ENCODE measurements around the gene HDAC10.
A peak's percentile ranks its signal among the peaks of the same experiment; 100 is the strongest.

HDAC10 gene

DNA sequence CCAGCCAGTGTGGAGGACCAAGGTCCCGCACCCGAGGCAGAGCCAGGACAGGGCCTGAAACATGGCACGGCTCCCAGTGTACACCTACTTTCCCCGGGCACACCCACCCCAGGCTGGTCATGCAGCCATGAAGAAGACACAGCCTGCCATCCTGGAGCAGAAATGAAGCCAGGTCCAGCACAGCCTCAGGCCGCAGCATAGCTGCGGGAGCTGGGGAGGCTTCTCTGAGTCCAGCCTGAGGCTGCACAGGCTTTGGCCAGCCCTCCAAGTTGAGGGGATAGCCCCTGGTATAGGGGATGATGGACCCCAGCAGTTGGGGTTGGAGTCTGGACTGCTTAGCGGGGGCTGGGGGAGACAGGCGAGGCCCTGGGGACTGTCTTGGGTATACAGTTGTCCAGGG is 2.9 kb upstream of the HDAC10 start:
- no peaks in the 10 kb centered on the region for H3K36me3 ChIP-seq (ENCODE audit: control insufficient read depth, insufficient read depth, low read length)
- H3K27me3 ChIP-seq (ENCODE audit: control insufficient read depth, insufficient read depth, low read length, poor library complexity, severe bottlenecking), result no peaks in the 10 kb centered on the region
- no peak overlapping the region for H3K27ac ChIP-seq (ENCODE audit: insufficient read depth, low read depth, low read length, poor library complexity, severe bottlenecking)
- WGBS, 2 experiments, result 87 to 90% methylated on average over 8 of the region's 8 CpGs
- peaks cover 14% of the 10 kb centered on the region for H3K4me1 ChIP-seq (ENCODE audit: control insufficient read depth, insufficient read depth, low read length)
- no peak overlapping the region for H3K4me3 ChIP-seq (ENCODE audit: insufficient read depth, low read depth, low read length)
- no peaks in the 10 kb centered on the region for H3K9me3 ChIP-seq (ENCODE audit: control insufficient read depth, low read length)

DNA sequence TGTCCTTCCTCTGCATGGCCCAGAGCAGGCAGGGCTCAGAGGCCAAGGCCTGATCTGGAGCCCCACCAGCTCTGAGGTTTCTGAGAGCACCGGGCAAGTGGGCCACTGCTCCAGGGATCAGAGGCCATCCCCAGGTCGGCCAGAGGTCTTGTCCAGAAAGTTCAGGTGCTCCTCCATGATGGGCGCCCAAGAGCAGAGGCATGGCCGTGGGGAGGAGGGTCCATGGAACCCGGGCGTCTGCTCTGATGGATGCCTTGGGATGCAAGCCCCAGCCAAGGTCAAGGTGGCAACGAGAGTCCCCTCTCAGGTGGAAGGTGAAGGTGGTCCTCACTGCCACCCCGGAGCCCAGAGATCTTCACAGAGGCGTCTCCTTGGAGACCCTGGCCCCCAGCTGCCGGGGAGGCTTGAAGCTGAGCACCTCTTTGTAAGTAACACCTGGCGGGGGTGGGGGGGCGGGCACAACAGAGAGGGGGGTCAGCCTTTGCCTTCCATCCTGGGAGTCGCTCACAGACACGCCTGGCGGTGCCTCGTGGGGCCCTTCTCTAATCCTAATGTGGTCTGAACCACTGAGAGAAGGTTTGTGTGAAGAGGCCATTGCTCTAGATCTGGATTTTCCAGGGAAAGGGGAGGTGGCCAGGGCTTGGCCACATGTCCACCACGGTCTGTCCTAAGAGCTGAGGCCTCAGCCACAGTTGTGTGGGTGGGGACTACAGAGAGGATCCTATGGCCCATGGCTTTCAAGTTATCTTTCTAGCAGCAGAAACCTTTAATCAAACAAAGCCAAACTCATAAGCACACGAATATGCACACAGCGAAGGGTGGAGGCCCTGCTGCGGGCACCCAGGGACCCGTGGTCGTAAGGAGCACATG is 2.2 kb upstream of the HDAC10 start:
- H3K27me3 ChIP-seq (ENCODE audit: control insufficient read depth, insufficient read depth, low read length, poor library complexity, severe bottlenecking), result no peaks in the 10 kb centered on the region
- no peak overlapping the region for H3K4me3 ChIP-seq (ENCODE audit: insufficient read depth, low read depth, low read length)
- H3K4me1 ChIP-seq (ENCODE audit: control insufficient read depth, insufficient read depth, low read length), result peaks cover 14% of the 10 kb centered on the region
- H3K36me3 ChIP-seq (ENCODE audit: control insufficient read depth, insufficient read depth, low read length), result no peaks in the 10 kb centered on the region
- WGBS, 2 experiments, result 93 to 94% methylated on average over 22 of the region's 22 CpGs
- H3K27ac ChIP-seq (ENCODE audit: insufficient read depth, low read depth, low read length, poor library complexity, severe bottlenecking), result no peak overlapping the region
- H3K9me3 ChIP-seq (ENCODE audit: control insufficient read depth, low read length), result no peaks in the 10 kb centered on the region

DNA sequence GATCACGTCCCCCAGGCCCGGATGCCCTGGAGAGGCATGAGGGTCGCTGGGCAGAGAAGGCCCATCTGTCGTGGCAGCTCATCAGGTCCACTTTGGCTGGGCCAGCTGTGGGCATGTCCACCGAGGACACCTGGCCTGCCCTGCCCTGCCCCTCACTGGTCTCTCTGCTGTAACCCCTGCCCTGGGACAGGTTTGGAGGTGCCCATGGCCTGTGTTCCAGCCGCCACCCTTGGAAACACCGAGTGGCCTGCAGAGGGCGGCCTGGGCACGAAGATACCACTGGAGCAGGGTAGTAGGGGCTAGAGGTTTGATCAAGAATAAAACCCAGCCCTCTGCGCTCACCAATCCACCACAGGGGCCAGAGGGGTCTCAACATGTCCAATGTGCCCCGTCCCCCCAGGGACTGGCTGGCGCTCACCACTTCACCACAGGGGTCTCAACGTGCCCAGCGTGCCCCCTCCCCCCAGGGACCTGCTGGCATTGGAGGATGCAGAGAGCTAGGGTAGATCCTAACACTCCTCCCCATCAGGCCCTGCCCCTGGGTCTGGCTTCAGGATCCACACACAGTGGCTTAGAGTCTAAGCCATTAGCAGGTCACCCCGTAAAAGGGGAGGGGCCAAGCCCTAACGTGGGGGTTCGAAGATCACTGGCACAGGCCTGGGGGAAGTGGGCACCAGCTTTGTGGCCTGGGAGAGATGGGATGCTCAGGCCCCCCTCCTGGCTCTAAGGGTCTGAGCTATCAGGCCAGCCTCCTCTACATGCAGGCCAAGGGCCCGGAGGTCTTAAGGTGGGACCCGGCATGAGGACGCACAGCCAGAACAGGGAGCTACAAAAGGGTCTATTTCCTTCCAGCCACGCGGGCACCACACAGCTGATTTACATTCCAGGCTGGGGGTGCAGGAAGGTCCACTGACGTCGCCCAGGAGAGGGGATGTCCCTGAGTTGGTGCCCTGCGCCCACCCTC is 1.3 kb upstream of the HDAC10 start:
- H3K27ac ChIP-seq (ENCODE audit: insufficient read depth, low read depth, low read length, poor library complexity, severe bottlenecking), result no peak overlapping the region
- no peaks in the 10 kb centered on the region for H3K9me3 ChIP-seq (ENCODE audit: control insufficient read depth, low read length)
- 66 to 68% methylated on average over 25 of the region's 25 CpGs for WGBS, 2 experiments
- H3K4me3 ChIP-seq (ENCODE audit: insufficient read depth, low read depth, low read length), result peak overlapping the region; percentile 53
- no peaks in the 10 kb centered on the region for H3K27me3 ChIP-seq (ENCODE audit: control insufficient read depth, insufficient read depth, low read length, poor library complexity, severe bottlenecking)
- no peaks in the 10 kb centered on the region for H3K36me3 ChIP-seq (ENCODE audit: control insufficient read depth, insufficient read depth, low read length)
- peaks cover 14% of the 10 kb centered on the region for H3K4me1 ChIP-seq (ENCODE audit: control insufficient read depth, insufficient read depth, low read length)

DNA sequence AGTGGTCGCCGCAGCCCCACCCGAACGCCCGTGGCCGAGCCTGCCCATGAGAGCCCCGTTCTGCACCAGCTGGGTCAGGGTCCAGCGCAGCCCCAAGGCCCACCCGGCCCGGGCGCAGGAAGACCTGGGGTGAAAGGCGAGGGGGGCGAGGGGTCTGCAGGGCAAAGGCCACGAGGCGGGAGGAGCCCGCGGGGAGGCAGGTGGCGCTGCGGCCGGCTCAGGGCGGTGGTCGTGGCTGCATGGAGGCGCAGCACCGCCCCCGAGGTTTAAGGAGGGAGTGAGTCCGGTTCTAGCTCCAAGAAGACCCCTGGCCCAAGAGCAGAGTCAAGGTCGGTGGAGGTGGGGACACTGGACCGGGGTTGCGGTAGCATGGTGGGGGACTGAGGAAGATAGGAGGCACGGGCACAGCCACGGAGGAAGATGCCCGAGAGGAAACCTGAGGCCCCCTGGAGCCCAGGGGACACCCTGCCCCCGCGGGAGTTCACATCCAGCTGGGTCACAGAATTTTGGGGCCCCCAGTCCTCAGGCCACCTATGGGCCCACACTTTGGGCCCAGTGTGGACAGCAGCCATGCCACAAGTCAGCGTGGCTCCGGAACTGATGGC is 514 bp upstream of the HDAC10 start:
- H3K27ac ChIP-seq (ENCODE audit: insufficient read depth, low read depth, low read length, poor library complexity, severe bottlenecking), result no peak overlapping the region
- peaks cover 14% of the 10 kb centered on the region for H3K4me1 ChIP-seq (ENCODE audit: control insufficient read depth, insufficient read depth, low read length)
- peak overlapping the region; percentile 53 for H3K4me3 ChIP-seq (ENCODE audit: insufficient read depth, low read depth, low read length)
- no peaks in the 10 kb centered on the region for H3K9me3 ChIP-seq (ENCODE audit: control insufficient read depth, low read length)
- no peaks in the 10 kb centered on the region for H3K27me3 ChIP-seq (ENCODE audit: control insufficient read depth, insufficient read depth, low read length, poor library complexity, severe bottlenecking)
- no peaks in the 10 kb centered on the region for H3K36me3 ChIP-seq (ENCODE audit: control insufficient read depth, insufficient read depth, low read length)
- 14 to 15% methylated on average over 36 of the region's 36 CpGs for WGBS, 2 experiments

DNA sequence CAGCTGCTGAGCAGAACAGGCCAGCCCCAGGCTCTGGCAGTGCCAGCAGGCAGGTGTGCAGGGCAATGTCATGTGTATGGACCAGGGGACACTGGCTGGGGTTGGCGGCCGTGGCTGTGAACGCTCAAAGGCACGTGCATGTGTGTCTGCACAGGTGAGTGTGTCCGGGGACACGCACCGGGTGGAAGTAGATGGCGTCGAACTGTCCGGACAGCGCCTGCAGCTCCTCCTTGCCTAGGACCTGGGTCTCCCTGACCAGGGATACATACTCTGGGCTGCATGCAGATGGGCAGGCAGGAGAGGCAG is 863 bp downstream of the HDAC10 start:
- no peaks in the 10 kb centered on the region for H3K9me3 ChIP-seq (ENCODE audit: control insufficient read depth, low read length)
- H3K27me3 ChIP-seq (ENCODE audit: control insufficient read depth, insufficient read depth, low read length, poor library complexity, severe bottlenecking), result no peaks in the 10 kb centered on the region
- H3K36me3 ChIP-seq (ENCODE audit: control insufficient read depth, insufficient read depth, low read length), result no peaks in the 10 kb centered on the region
- peaks cover 18% of the 10 kb centered on the region for H3K4me1 ChIP-seq (ENCODE audit: control insufficient read depth, insufficient read depth, low read length)
- H3K4me3 ChIP-seq (ENCODE audit: insufficient read depth, low read depth, low read length), result peak overlapping the region; percentile 53
- 90% methylated on average over 11 of the region's 11 CpGs for WGBS, 2 experiments
- no peak overlapping the region for H3K27ac ChIP-seq (ENCODE audit: insufficient read depth, low read depth, low read length, poor library complexity, severe bottlenecking)

DNA sequence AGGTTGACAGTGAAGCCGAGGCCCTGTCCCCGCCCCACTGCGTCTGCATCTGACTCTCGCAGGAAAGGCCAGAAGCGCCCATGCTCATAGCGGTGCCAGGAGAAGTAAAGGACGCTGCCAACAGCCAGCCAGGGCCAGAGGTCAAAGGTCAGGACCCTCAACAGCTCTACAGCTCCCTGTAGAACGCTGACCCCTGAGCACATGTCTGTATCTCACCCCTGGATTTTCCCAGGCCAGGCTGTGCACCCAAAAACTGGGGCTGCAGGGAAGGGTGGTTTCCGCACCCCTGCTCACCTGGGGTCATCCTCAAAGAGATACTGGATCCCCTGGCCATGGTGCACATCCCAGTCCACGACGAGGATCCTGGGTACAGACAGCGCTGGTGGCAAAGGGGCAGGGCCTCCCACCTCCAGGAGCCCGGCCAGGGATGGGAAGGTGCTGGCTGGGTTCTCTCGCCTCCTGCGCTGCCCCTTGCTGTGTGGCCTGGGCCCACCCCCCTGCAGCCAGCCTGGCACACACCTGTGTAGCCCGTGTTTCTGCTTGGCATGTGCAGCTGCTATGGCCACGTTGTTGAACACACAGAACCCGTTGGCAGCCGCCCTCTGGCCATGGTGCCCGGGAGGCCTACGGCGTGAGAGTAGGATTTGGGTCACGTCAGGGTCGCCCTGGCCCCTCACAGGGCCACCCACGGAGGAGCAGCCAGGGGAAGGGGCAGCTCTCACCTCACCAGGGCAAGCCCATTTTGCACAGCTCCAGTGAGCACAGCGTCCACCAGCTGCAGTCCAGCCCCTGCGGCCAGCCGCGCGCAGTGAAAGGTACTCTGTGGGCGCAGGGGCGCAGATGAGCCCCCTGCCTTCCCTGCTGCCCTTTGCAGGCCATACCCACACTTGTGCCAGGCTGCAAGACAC is 1.5 kb downstream of the HDAC10 start:
- WGBS, 2 experiments, result 95% methylated on average over 32 of the region's 32 CpGs
- Histone ChIP-seq H3K4me1 (ENCODE audit: control insufficient read depth, insufficient read depth, low read length) (peaks cover 18% of the 10 kb centered on the region), H3K27ac (ENCODE audit: insufficient read depth, low read depth, low read length, poor library complexity, severe bottlenecking) (no peak overlapping the region), H3K4me3 (ENCODE audit: insufficient read depth, low read depth, low read length) (no peak overlapping the region), H3K9me3 (ENCODE audit: control insufficient read depth, low read length) (no peaks in the 10 kb centered on the region), H3K36me3 (ENCODE audit: control insufficient read depth, insufficient read depth, low read length) (no peaks in the 10 kb centered on the region), H3K27me3 (ENCODE audit: control insufficient read depth, insufficient read depth, low read length, poor library complexity, severe bottlenecking) (no peaks in the 10 kb centered on the region)

DNA sequence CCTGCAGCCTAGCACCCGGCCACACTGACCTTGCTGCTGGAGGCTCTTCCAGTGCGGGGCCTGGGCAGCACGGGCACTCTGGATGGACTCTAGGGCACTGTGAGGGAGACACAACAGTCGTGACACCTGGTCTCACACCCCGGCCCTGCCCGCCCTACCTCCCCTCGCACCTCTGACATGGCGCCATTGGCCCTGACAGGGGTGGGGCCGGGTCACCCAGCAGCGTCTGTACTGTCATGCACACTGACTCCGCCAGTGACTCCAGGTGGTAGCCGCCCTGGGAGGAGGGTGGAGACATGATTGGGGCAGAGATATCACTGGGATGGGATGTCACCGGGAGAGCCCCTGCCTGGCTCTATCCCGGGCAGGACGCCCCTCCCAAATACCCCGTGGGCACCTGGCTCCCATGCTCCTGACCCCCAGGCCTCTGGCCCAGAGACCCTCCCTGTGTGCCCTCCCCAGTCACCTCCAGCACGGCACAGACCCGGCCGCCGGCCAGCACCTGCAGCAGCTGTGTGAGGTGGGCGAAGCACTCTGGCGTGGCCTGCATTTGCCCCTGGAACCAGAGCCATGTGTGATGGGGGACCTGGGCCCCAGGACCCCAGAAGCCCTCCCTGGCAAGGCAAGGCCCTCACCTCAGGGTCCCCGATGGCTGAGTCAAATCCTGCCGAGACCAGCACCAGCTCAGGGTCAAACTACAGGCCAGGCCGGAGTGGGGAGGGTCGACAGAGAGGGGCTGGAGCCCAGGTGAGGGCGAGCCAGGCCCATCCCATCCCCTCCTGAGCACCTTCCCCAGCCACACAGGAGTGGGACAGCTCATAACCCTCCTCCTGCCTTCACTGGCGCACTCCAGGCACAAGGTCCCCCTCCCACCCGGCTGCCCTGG is 2.6 kb downstream of the HDAC10 start:
- Histone ChIP-seq H3K4me1 (ENCODE audit: control insufficient read depth, insufficient read depth, low read length) (peaks cover 25% of the 10 kb centered on the region), H3K36me3 (ENCODE audit: control insufficient read depth, insufficient read depth, low read length) (no peaks in the 10 kb centered on the region), H3K4me3 (ENCODE audit: insufficient read depth, low read depth, low read length) (no peak overlapping the region), H3K9me3 (ENCODE audit: control insufficient read depth, low read length) (no peaks in the 10 kb centered on the region), H3K27ac (ENCODE audit: insufficient read depth, low read depth, low read length, poor library complexity, severe bottlenecking) (peak overlapping the region; percentile 13), H3K27me3 (ENCODE audit: control insufficient read depth, insufficient read depth, low read length, poor library complexity, severe bottlenecking) (no peaks in the 10 kb centered on the region)
- 93 to 94% methylated on average over 29 of the region's 29 CpGs for WGBS, 2 experiments

DNA sequence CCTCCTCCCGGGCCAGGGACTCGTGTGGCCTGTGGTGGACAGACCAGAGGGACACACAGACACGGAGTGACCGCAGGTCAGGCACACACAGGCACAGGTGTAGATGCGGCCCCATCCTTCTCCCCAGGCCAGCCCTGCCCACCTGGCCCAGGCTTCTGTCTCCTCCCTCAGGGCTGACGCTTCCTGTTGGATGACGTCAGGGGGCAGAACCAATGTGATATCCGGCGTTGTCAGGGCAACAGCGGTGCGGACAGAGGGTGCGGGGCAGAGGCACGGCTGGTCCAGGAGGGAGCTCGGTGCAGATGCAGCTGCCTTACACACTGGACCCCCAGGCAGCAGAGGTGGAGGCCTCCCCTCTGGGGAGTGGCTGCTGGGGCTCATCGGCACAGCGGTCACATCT is 3.3 kb downstream of the HDAC10 start:
- Histone ChIP-seq H3K27ac (ENCODE audit: insufficient read depth, low read depth, low read length, poor library complexity, severe bottlenecking) (no peak overlapping the region), H3K4me3 (ENCODE audit: insufficient read depth, low read depth, low read length) (no peak overlapping the region), H3K36me3 (ENCODE audit: control insufficient read depth, insufficient read depth, low read length) (no peaks in the 10 kb centered on the region), H3K4me1 (ENCODE audit: control insufficient read depth, insufficient read depth, low read length) (peaks cover 27% of the 10 kb centered on the region), H3K9me3 (ENCODE audit: control insufficient read depth, low read length) (no peaks in the 10 kb centered on the region), H3K27me3 (ENCODE audit: control insufficient read depth, insufficient read depth, low read length, poor library complexity, severe bottlenecking) (no peaks in the 10 kb centered on the region)
- WGBS, 2 experiments, result 65 to 70% methylated on average over 16 of the region's 16 CpGs
